Common myeloid progenitor, CD34-positive (primary cell): ENCODE results near the gene ADAM8.

Source experiments
- CTCF ChIA-PET: fragments of 350-600 bp; sonication (Branson Sonifier 250); formaldehyde crosslinking; loops from one replicate; lab custom pipeline; 2021; ENCODE audit warnings: antibody characterized with exemption; lab: Charles Lee
- POLR2A ChIA-PET: fragments of 350-600 bp; sonication (Branson Sonifier 250); formaldehyde crosslinking; loops from one replicate; lab custom pipeline; 2021; ENCODE audit warnings: antibody characterized with exemption; lab: Charles Lee
- DNase-seq, 3 donors: peaks; one replicate each; pipeline versions ENCODE4 v3.0.0 to v3.0.0-alpha.2; 2013
- H3K27ac ChIP-seq, 2 experiments: 1 replicate in 1 of 2; 2 replicates in 1 of 2; pipeline ENCODE4 v1.7.0; 2013; ENCODE audit warnings: inconsistent platforms in 2 of 2, low read length in 2 of 2, mild to moderate bottlenecking in 2 of 2, low read depth in 1 of 2, moderate library complexity in 1 of 2; ENCODE audit not compliant: severe bottlenecking in 2 of 2, insufficient read depth in 1 of 2, poor library complexity in 1 of 2
- H3K27me3 ChIP-seq, 5 experiments: replicated peaks in 2 of 5; 1 replicate in 3 of 5; 2 replicates in 2 of 5; pipeline versions ENCODE4 v1.6.1 to v1.7.0; 2013; ENCODE audit warnings: low read length in 4 of 5, mild to moderate bottlenecking in 2 of 5, moderate library complexity in 2 of 5, inconsistent platforms in 1 of 5; ENCODE audit not compliant: insufficient read depth in 5 of 5, control insufficient read depth in 4 of 5
- H3K36me3 ChIP-seq, 4 experiments: 1 replicate in 2 of 4; 2 replicates in 2 of 4; pipeline versions ENCODE4 v1.6.1 to v1.7.0; 2013; ENCODE audit warnings: low read length in 3 of 4, control low read depth in 1 of 4, mild to moderate bottlenecking in 1 of 4; ENCODE audit not compliant: control insufficient read depth in 4 of 4, insufficient read depth in 4 of 4
- H3K4me1 ChIP-seq, 4 experiments: 1 replicate in 3 of 4; 2 replicates in 1 of 4; pipeline versions ENCODE4 v1.6.1 to v1.7.1; 2013; ENCODE audit warnings: low read length in 3 of 4, mild to moderate bottlenecking in 3 of 4, control low read depth in 1 of 4, inconsistent platforms in 1 of 4, moderate library complexity in 1 of 4; ENCODE audit not compliant: control insufficient read depth in 4 of 4, insufficient read depth in 4 of 4; ENCODE audit errors: control extremely low read depth in 1 of 4
- H3K4me3 ChIP-seq, 7 experiments: 1 replicate in 4 of 7; 2 replicates in 3 of 7; pipeline versions ENCODE4 v1.5.1 to v1.7.0; 2013; ENCODE audit warnings: mild to moderate bottlenecking in 7 of 7, low read length in 6 of 7, moderate library complexity in 6 of 7, inconsistent platforms in 2 of 7, low read depth in 2 of 7, control low read depth in 1 of 7; ENCODE audit not compliant: insufficient read depth in 4 of 7, control insufficient read depth in 1 of 7; ENCODE audit errors: extremely low read depth in 1 of 7
- H3K9me3 ChIP-seq, 5 experiments: 1 replicate in 4 of 5; 2 replicates in 1 of 5; pipeline versions ENCODE4 v1.6.1 to v1.7.1; 2013; ENCODE audit warnings: low read length in 4 of 5, mild to moderate bottlenecking in 2 of 5, inconsistent platforms in 1 of 5, low read depth in 1 of 5, moderate library complexity in 1 of 5; ENCODE audit not compliant: control insufficient read depth in 4 of 5, insufficient read depth in 2 of 5; ENCODE audit errors: control extremely low read depth in 1 of 5
- WGBS: methylation state at CpG from one replicate; pipeline ENCODE4 v1.1.5; 2013; ENCODE audit not compliant: insufficient coverage; 5-methylcytosine and 5-hydroxymethylcytosine counted together

Gene ADAM8

GRCh38 chr10:133249975-133250754 is 26.5 kb downstream of the ADAM8 start:
- ChIA-PET CTCF (no interaction called here), POLR2A (no interaction called here)
- Histone ChIP-seq H3K4me3 (no peak overlapping the region), H3K9me3 (no peaks in the 10 kb centered on the region), H3K36me3 (no peaks in the 10 kb centered on the region), H3K27me3 (no peaks in the 10 kb centered on the region), H3K4me1 (peaks cover 0 to 12% (median 4%) of the 10 kb centered on the region in 4 experiments), H3K27ac (no peak overlapping the region)
- no peak for DNase-seq
- 93% methylated on average over 9 of the region's 11 CpGs for WGBS

GRCh38 chr10:133249094-133249780 is 27.4 kb downstream of the ADAM8 start:
- no peak overlapping the region for H3K27ac ChIP-seq
- H3K27me3 ChIP-seq, result no peaks in the 10 kb centered on the region
- POLR2A ChIA-PET, result no interaction called here
- CTCF ChIA-PET, result no interaction called here
- H3K9me3 ChIP-seq, result no peaks in the 10 kb centered on the region
- no peaks in the 10 kb centered on the region for H3K36me3 ChIP-seq
- WGBS, result 82% methylated on average over 12 of the region's 21 CpGs
- no peak overlapping the region for H3K4me3 ChIP-seq
- DNase-seq, result peak in 1 of 3 donors; percentile 26
- peaks cover 0 to 14% (median 4%) of the 10 kb centered on the region in 4 experiments for H3K4me1 ChIP-seq

- no peak overlapping the region for H3K4me3 ChIP-seq
- no peak for DNase-seq
- no peak overlapping the region for H3K27ac ChIP-seq
- CTCF ChIA-PET, result interaction anchor here (1.3 to 4.2 kb wide), 2 partner anchors 9 to 10 kb away, joined by 5 to 44 read pairs; no protein-coding TSS in a partner anchor
- peaks cover 0 to 14% (median 4%) of the 10 kb centered on the region in 4 experiments for H3K4me1 ChIP-seq
- no peaks in the 10 kb centered on the region for H3K36me3 ChIP-seq
- POLR2A ChIA-PET, result interaction anchor here (1.6 to 2.9 kb wide), 2 partner anchors 10 to 27 kb away, joined by 3 to 11 read pairs; no protein-coding TSS in a partner anchor
- H3K9me3 ChIP-seq, result no peaks in the 10 kb centered on the region
- H3K27me3 ChIP-seq, result no peaks in the 10 kb centered on the region
- WGBS, result 97% methylated on average over 11 of the region's 12 CpGs
These were observed 28.3 kb downstream of the ADAM8 start for GRCh38 chr10:133248334-133248715.

- Histone ChIP-seq H3K27me3 (no peaks in the 10 kb centered on the region), H3K27ac (no peak overlapping the region), H3K9me3 (no peaks in the 10 kb centered on the region), H3K4me1 (peaks cover 0 to 14% (median 4%) of the 10 kb centered on the region in 4 experiments), H3K4me3 (no peak overlapping the region), H3K36me3 (no peaks in the 10 kb centered on the region)
- no peak for DNase-seq
- WGBS, result 97% methylated on average over 35 of the region's 36 CpGs
- POLR2A ChIA-PET, result interaction anchor here (1.6 to 2.9 kb wide), 2 partner anchors 11 to 27 kb away, joined by 3 to 11 read pairs; no protein-coding TSS in a partner anchor
- CTCF ChIA-PET, result interaction anchor here (1.3 to 4.2 kb wide), 3 partner anchors 8 to 32 kb away, joined by 5 to 44 read pairs (median 7); no protein-coding TSS in a partner anchor
These were observed 28.9 kb downstream of the ADAM8 start for GRCh38 chr10:133247681-133248333.

- no peak for DNase-seq
- no peak overlapping the region for H3K4me3 ChIP-seq
- no peaks in the 10 kb centered on the region for H3K9me3 ChIP-seq
- H3K27ac ChIP-seq, result no peak overlapping the region
- peaks cover 0 to 26% (median 16%) of the 10 kb centered on the region in 4 experiments for H3K4me1 ChIP-seq
- POLR2A ChIA-PET, result interaction anchor here (2.9 kb wide), 1 partner anchor 12 kb away, joined by 11 read pairs; no protein-coding TSS in a partner anchor
- CTCF ChIA-PET, result interaction anchor here (0.9 to 4.2 kb wide), 10 partner anchors 12 to 98 kb away, joined by 3 to 44 read pairs (median 4); no protein-coding TSS in a partner anchor
- WGBS, result 88% methylated on average over 12 of the region's 12 CpGs
- no peaks in the 10 kb centered on the region for H3K27me3 ChIP-seq
- no peaks in the 10 kb centered on the region for H3K36me3 ChIP-seq
These were observed 30.4 kb downstream of the ADAM8 start for GRCh38 chr10:133246236-133246626.

GRCh38 chr10:133245439-133246235 is 31.0 kb downstream of the ADAM8 start:
- CTCF ChIA-PET, result interaction anchor here (0.8 to 4.2 kb wide), 12 partner anchors 8 to 97 kb away, joined by 3 to 44 read pairs (median 4); no protein-coding TSS in a partner anchor
- H3K36me3 ChIP-seq, result no peaks in the 10 kb centered on the region
- H3K4me3 ChIP-seq, result no peak overlapping the region
- peaks cover 0 to 31% (median 22%) of the 10 kb centered on the region in 4 experiments for H3K4me1 ChIP-seq
- 83% methylated on average over 26 of the region's 33 CpGs for WGBS
- no peaks in the 10 kb centered on the region for H3K9me3 ChIP-seq
- H3K27me3 ChIP-seq, result no peaks in the 10 kb centered on the region
- peak in 2 of 3 donors; percentile 52 to 75 for DNase-seq
- no peak overlapping the region for H3K27ac ChIP-seq
- POLR2A ChIA-PET, result interaction anchor here (2.9 kb wide), 1 partner anchor 13 kb away, joined by 11 read pairs; no protein-coding TSS in a partner anchor
